Measurements from ENCODE around the gene GRID2.

- TF ChIP-seq ZNF70 (CRISPR knock-in tag; IDR thresholded peaks at IDR 0.05) (no peak), TSHZ2 (CRISPR knock-in tag; IDR thresholded peaks at IDR 0.05) (no peak), CSDC2 (CRISPR knock-in tag; IDR thresholded peaks at IDR 0.05) (no peak), PATZ1 (CRISPR knock-in tag; IDR thresholded peaks at IDR 0.05; ENCODE audit: borderline replicate concordance) (no peak), PPARA (CRISPR knock-in tag; IDR thresholded peaks at IDR 0.05; ENCODE audit: borderline replicate concordance) (no peak), RARB (CRISPR knock-in tag; IDR thresholded peaks at IDR 0.05) (no peak), ZFP3 (CRISPR knock-in tag; IDR thresholded peaks at IDR 0.05) (no peak), ZFP30 (CRISPR knock-in tag; IDR thresholded peaks at IDR 0.05) (no peak), ZNF565 (CRISPR knock-in tag; conservative IDR thresholded peaks at IDR 0.05; ENCODE audit: low read depth) (no peak), GLIS3 (CRISPR knock-in tag; IDR thresholded peaks at IDR 0.05) (no peak)
- TF ChIP-seq, protein P1, sequence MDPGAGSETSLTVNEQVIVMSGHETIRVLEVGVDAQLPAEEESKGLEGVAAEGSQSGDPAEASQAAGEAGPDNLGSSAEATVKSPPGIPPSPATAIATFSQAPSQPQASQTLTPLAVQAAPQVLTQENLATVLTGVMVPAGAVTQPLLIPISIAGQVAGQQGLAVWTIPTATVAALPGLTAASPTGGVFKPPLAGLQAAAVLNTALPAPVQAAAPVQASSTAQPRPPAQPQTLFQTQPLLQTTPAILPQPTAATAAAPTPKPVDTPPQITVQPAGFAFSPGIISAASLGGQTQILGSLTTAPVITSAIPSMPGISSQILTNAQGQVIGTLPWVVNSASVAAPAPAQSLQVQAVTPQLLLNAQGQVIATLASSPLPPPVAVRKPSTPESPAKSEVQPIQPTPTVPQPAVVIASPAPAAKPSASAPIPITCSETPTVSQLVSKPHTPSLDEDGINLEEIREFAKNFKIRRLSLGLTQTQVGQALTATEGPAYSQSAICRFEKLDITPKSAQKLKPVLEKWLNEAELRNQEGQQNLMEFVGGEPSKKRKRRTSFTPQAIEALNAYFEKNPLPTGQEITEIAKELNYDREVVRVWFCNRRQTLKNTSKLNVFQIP (CRISPR knock-in tag; IDR thresholded peaks at IDR 0.05; ENCODE audit: borderline replicate concordance, low read depth), result no peak
- TF ChIP-seq, protein P2, sequence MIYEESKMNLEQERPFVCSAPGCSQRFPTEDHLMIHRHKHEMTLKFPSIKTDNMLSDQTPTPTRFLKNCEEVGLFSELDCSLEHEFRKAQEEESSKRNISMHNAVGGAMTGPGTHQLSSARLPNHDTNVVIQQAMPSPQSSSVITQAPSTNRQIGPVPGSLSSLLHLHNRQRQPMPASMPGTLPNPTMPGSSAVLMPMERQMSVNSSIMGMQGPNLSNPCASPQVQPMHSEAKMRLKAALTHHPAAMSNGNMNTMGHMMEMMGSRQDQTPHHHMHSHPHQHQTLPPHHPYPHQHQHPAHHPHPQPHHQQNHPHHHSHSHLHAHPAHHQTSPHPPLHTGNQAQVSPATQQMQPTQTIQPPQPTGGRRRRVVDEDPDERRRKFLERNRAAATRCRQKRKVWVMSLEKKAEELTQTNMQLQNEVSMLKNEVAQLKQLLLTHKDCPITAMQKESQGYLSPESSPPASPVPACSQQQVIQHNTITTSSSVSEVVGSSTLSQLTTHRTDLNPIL (CRISPR knock-in tag; IDR thresholded peaks at IDR 0.05; ENCODE audit: low read depth), result no peak
- TF ChIP-seq, protein P3, sequence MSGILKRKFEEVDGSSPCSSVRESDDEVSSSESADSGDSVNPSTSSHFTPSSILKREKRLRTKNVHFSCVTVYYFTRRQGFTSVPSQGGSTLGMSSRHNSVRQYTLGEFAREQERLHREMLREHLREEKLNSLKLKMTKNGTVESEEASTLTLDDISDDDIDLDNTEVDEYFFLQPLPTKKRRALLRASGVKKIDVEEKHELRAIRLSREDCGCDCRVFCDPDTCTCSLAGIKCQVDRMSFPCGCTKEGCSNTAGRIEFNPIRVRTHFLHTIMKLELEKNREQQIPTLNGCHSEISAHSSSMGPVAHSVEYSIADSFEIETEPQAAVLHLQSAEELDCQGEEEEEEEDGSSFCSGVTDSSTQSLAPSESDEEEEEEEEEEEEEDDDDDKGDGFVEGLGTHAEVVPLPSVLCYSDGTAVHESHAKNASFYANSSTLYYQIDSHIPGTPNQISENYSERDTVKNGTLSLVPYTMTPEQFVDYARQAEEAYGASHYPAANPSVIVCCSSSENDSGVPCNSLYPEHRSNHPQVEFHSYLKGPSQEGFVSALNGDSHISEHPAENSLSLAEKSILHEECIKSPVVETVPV (CRISPR knock-in tag; IDR thresholded peaks at IDR 0.05), result no peak
Observed at GRCh38 chr4:93334003-93334402, 1030.2 kb downstream of the GRID2 start.

Measured in SK-N-SH treated with all-trans-retinoic acid at 6 μM for 48 hours (cell line).